Activated CD4-positive, alpha-beta T cell treated with anti-CD3 and anti-CD28 coated beads, Interleukin-2, Interleukin-4, amounts not matched to agents 100 ng/mL and 50 ng/mL, durations not matched to agents 16 hours and 8 hours (primary cell): ENCODE data around the gene SGPL1.
"Not testable (repeated sequence)": the region's sequence is repeated elsewhere in the genome, so short reads cannot be mapped to it uniquely, and the experiment has no call there.

ENCODE experiments used
- DNase-seq: peaks from one replicate; pipeline ENCODE4 v3.0.0-alpha.2; 2020; ENCODE audit warnings: low spot score

Gene SGPL1, protein sequence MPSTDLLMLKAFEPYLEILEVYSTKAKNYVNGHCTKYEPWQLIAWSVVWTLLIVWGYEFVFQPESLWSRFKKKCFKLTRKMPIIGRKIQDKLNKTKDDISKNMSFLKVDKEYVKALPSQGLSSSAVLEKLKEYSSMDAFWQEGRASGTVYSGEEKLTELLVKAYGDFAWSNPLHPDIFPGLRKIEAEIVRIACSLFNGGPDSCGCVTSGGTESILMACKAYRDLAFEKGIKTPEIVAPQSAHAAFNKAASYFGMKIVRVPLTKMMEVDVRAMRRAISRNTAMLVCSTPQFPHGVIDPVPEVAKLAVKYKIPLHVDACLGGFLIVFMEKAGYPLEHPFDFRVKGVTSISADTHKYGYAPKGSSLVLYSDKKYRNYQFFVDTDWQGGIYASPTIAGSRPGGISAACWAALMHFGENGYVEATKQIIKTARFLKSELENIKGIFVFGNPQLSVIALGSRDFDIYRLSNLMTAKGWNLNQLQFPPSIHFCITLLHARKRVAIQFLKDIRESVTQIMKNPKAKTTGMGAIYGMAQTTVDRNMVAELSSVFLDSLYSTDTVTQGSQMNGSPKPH

DNA sequence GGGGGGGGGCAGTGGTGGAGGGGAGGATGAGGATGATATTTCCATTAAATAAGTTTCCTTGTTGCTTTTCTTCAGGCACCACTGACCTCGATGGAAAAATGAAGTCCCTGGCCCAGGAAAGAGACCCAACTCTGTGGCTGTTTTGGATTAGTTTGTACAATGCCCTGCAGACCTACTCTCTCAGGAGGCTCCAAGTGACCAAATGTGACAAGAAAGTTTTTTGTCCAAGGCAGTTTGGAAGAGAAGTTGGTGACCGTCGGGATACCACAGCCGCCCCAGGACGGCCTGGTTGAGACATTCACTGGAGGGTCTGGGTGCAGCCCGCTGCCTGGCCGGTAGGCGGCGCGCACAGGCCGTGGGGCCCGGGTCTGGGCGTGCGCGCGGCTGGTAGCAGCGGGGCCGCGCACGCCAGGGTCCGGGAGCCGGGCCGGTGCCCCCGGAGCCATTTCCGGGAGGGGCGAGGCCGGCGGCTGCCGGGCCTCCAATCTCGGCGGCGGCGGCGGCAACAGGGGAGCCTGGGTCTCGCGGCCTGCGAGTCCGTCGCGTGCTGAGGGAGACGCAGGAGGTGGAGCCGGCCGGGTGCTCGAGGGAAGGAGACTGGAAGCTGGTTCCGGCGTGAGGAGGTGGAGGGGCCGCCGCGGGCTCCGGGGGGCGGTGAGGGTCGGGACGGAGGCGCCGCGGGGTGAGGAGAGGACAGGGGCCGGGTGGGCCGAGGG is at the start of gene SGPL1:
TSS of gene SGPL1 (plus strand) at position 445 of the 716 bp plus-strand sequence. CDS start 906 bp downstream, outside the sequence.
- peak; percentile 85 for DNase-seq

DNA sequence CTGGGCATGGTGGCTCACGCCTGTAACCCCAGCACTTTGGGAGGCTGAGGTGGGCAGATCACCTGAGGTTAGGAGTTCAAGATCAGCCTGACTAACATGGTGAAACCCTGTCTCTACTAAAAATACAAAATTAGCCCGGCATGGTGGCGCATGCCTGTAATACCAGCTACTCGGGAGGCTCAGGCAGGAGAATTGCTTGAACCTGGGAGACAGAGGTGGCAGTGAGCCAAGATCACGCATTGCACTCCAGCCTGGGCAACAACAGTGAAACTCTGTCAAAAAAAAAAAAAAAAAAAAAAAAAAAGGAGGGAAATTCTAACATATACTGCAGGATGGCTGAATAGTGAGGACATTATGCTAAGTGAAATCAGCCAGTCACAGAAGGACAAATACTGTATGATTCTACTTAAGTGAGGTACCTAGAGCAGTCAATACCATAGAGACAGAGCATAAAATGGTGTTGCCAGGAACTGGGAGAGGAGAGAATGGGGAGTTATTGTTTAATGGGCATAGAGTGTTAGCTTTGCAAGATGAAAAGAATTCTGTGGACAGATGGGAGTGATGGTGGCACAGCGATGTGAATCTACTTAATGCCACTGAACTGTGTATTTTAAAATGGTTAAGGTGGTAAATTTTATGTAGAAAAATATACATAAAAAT is 47.6 kb upstream of the SGPL1 start:
- DNase-seq, result not testable (repeated sequence)

DNA sequence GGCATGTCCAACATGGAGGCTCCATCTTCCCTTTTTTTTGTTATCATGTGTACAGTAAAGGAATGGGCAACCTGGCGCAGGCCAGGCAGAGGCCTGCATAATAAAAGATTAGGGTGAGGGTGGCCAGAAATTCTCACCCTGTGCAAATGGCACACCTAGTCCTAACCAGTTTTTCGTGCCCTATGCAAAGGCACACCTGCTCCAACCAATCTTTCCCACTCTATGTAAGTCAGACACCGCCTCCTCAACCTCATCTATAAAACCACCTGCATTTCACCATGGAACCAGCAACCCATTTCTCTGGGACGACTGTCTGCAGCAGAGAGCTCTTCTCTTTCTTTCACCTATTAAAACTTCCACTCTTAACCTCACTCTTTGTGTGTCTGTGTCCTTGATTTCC is 46.6 kb upstream of the SGPL1 start:
- no peak for DNase-seq

DNA sequence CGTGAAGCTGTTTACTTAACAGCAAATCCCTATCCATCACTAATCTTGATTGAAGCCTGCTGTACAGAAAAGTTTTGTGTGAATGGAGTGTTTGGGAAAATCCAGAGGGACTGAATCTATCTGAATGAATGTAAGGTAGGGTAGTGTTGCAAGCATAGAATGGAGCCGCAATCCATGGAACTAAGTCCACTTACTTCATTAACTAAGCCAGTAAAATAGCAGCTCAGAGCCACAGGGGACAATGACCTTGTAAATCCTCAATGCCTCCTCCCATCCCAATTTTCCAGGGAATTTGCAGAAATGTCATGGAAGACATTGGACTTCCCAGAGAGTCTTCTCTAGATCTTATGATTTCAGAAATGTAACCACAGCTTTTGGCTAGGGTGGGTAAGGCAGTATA is 45.7 kb upstream of the SGPL1 start:
- no peak for DNase-seq

DNA sequence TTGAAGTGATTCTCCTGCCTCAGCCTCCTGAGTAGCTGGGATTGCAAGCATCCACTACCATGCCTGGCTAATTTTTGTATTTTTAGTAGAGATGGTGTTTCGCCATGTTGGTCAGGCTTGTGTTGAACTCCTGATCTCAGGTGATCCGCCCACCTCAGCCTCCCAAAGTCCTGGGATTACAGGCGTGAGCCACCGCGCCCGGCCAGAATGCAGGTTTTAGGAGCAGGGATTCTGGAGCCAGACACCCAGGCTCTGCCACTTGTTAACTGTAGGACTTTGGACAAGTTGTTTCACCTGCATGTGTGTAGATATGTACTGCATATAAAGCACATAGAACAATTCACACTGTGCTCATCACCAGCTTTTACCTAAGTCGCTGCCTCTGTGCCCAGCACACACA is 45.2 kb upstream of the SGPL1 start:
- not testable (repeated sequence) for DNase-seq

DNA sequence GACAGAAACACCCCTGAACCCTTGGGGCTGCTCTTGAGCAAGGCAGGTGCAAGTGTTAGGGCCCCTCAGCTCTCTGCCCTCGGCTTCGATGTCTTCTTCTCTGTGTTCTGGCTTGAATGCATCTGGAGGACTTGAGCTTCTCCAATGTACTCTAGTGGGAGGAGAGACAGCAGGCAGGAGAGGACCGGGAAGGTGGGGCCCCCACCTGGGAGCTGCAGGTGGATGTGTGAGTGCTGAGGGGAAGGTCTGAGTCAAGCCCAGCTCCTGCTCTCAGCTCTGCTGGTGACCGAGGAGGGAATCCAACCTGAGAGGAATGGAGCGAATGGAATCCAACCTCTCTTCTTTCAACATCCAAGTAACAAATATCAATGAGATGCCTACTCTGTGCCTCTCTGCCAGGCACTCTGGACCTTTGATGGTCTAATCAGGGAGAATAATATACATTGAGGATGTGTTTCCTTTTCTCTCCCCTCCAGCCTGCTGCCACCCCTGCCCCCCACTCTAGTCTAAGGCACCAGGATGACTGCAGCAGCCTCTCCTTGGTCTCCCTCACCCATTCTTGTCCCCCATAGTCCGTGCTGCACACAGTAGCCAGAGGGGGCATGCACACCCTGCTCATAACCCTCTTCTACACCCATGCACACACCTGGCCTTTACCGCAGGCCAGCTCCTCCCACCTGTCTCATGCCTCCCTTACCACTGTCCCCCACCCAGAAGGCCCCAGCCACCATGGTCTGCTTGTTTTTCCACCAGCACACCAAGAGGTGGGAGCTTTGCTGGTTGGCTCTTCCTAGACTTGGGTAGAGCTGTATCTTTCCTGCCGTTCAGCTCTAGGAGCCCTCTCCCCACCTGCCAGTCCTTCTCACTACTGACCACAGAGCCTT is 44.2 kb upstream of the SGPL1 start:
- DNase-seq, result no peak

DNA sequence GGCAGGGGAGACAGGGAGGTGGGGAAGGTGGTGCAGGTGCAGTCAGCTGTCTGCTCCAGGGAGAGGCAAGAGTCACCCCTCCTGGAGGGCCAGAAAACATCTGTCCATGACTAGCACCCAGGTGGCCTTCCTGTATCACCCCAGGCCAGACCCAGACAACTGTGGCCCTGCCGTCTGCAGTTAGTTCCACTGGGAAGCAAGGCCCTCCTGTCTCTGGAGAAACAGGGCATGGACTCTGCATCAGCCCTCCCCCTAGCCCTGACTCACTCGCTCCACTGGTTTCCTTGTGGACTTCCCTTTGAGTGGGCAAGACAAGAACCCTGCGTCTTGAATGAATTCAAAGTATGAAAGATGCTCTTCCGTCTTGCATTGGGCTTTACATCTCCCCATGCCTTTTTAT is 43.1 kb upstream of the SGPL1 start:
- DNase-seq, result no peak

DNA sequence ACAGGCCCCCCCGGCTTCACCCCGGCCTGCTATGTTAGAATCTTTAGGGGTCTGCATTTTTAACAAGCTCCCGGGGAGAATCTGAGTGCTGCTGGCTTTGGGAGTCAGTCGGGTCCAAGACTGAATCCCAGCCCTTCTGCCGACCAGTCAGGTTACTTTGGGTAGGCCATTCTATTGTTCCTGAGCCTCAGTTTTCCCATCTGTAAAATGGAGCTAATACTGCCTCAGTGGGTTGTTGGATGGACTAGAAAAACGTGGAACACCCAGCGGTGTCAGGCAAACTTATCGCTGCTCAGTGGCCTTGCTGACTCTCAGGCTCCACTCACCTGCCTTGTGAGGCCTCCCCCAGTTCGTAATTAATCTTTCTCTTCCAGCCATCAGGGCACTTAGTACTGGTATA is 42.3 kb upstream of the SGPL1 start:
- DNase-seq, result no peak

DNA sequence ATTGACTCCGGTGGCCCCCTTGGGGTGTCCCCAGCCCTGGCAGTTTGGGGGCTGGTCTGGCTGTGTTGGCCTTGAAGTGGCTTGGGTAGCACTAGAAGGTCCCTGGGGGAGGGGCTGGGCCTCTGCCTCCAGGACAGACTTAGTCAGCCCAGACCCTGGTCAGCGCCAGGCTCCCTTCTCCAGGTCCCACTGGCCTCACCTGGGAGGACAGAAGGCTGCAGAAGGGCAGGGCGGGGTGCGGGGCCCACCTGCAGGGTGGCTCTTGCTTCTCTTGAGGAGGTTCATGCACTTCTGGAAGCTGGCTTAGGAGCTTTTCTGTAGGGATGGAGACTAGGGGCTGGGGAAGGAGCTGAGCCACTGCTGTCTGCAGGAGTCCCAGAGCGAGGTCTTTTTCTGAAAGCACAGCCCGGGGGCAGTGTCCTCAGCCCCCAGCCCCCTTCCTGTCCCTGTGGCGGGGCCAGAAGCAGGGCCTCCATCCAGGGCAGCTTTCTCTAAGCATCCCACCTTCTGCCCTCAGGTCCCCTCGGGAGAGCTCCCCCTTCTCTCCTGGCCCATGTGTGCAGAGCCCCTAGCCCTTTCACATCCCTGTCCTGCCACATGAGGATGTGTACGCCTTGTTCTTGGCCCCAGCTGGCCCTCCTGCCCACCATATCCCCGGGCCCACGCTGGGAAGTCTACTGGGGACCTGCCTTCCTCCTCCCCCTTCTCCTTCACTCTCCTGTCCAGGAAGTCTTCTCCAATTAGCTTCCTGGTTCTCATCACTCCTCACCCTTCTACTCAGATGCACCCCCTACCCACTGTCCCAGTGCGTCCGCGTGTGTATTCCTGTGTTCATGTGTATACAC is 41.6 kb upstream of the SGPL1 start:
- DNase-seq, result no peak

DNA sequence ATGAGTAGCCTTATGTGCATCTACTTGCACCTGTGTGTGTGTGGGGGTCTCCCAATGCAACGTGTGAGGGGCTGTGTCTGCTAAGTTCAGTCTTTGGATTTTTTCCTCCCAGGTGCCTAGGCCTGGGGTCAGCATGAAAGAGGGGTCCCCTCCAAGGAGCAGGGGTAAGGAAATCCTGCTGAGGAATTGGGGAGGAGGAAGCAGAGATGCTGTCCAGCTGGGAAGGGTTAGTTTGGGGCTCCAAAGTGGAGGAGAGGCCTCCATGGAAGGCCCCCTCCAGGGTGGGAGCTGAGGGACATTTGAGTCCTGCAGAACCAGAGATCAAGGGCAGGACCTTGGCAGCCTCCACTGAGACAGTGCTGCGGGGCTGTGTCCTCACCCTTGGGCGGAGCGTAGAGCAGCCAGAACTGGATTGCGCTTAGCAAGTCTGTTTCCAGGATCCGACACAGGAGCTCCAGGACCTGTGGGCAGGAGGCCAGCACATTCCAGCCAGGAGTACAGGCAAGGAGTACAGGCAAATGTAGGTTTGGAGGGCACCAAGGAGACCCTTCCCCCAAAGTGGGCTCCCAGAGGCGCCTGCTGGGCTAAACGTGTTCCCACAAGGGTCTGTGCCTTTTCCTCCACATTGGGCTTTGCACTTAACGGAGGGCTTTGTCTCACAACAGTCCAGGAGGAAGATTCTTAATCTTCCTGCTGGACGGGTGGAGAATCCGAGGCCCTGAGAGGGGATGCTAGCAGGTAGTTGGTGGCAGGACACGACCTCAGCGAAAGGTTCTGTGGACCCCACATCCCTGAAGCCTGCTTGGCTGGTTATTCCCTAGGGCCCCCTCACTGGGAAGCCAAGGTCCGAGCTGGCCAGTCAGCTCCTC is 40.7 kb upstream of the SGPL1 start:
- DNase-seq, result no peak

DNA sequence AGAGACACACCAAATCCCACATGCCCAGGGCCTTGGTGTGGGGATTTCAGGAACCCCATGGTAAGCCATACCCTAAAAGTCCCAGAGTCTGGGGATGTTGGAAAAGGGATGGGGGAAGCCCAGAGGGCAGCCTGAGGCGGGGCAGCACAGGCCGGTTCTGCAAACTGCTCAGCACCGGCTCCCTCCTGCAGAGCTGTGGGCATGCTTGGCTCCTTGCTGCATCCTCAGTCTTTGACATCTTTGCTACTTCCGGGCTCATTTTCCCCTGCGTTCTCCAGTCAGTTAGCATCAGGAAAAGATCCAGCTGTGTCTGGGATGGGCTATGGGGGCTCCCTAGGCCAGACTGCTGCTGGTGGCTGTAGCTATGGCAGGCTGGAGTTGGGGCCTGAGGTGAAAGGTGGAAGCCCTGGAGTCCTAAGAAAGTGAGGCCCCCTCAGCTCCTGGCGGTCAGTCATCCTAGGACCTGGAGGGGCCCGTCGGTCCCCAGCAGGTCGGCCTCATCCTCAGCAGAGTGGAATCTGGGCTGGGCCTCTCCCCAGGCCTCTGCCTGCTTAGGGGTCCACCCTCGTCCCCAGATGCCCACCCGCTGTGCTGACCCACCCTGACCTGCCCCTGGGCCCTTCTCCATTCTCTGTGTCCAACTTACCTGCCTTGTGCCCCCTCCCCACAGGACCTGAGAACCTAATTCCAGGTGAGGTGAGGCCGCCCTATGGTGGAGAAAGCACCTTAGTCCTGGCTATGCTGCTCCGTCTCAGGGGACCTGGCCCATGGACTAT is 39.9 kb upstream of the SGPL1 start:
- DNase-seq, result no peak

DNA sequence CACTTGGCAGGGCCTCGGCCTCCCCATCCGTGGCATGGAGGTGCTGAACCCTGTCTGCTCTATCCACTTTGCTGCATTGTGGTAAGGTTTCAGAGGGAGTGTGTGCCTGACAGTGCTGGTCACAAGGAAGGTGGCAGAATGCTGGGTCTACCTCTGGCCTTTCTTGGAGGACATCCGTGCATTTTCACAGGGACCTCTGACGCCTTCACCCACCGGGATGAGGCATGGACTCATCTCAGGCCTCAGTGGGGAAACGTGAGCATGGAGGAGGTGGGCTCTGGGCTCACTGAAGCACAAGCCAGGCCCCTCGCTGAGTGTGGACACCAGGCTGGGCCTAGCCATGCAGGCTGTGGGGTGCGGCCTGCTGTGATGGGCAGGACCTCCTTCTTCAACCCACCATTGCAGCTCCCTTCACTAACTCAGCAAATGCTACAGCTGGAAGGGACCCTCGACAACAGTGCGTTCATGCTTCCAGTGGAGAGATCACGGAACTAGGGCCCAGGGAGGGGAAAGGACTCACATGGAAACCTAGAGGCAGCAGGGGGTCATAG is 39.2 kb upstream of the SGPL1 start:
- no peak for DNase-seq

DNA sequence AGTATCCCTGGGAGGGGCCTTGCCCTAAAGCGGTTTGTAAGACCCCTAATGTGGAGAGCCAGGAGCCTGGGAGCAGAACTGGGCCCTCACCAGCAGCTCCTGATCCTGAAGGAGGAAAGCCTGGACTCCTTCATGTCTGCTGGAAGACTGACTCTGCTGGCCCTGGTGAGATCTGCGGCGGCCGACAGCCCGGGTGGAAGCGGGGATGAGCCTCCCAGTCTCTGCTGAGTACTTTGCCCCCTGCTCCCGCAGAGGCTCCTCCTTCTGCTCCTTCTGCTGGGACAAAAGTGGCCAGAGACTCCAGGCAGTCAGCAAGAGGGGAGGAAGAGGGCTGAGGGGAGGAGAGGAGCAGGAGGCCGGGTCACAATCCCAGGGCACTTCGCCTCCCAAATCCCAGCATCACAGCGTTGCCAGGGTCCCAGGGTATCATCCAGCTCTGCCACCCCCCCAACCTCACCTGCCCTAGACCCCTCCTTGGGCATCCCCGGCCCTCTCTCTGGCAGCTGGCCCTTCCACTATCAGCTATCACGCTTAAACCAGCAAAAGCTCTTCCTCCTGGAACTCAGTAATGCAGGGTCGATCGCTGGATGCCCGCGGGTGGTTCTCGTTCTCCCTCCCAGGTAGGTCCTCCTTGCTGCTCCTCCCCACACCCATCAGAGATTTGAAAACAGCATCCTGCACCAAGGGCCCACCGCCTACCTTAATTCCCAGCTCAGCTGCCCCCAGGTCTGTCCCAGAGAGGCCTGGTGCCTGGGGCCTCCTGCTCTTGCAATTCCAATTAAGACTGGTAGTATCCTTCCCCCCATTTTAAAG is 38.5 kb upstream of the SGPL1 start:
- DNase-seq, result no peak

DNA sequence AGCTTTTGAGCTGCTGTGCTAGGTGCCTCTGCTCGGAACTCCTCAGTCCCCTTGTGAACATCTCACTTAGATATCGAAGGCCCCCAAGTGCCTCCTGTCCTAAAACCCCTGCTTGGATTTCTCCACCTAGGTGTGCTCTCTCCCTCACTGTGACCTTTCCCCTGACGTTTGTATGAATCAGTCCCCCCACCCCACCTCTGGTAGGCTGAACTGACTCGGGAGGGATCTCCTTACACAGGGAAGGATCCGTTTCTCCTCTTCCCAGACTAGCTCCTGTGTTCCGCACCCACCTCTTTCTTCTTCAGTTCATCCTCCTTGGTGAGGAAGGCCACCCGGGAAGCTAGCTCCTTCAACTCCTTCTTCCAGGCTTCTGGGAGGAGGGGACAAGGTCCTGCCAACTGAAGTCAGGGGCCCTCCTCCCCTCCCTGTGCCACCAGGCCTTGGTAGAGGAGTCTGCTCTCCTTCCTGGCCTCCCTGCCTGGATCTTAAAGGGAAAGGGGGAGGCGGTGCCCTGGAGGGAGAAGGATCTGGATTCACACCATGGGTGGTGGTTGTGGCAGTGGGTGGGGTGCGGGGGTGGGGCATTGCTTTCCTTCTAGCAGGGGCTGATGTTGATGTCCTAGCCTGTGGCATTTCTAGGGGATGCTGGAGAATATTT is 37.4 kb upstream of the SGPL1 start:
- no peak for DNase-seq

DNA sequence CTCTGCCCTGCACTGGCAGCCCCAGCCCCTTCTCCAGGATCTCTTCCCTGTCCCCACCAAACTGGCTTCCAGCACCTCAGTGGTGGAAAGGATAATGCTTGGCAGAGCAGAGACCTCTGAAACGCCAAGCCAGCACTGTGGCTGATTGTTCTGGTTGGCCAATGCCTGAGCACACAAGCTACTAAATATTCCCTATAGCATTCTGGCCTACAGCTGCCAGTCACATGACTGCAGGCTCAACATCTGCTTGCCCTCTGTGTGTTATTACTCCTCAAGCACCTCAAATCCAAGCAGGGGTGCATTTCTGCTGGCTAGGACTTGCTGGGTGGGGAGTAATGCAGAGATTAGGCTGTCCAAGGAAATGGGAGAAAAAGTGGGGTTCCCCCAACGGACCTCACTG is 36.7 kb upstream of the SGPL1 start:
- DNase-seq, result no peak

DNA sequence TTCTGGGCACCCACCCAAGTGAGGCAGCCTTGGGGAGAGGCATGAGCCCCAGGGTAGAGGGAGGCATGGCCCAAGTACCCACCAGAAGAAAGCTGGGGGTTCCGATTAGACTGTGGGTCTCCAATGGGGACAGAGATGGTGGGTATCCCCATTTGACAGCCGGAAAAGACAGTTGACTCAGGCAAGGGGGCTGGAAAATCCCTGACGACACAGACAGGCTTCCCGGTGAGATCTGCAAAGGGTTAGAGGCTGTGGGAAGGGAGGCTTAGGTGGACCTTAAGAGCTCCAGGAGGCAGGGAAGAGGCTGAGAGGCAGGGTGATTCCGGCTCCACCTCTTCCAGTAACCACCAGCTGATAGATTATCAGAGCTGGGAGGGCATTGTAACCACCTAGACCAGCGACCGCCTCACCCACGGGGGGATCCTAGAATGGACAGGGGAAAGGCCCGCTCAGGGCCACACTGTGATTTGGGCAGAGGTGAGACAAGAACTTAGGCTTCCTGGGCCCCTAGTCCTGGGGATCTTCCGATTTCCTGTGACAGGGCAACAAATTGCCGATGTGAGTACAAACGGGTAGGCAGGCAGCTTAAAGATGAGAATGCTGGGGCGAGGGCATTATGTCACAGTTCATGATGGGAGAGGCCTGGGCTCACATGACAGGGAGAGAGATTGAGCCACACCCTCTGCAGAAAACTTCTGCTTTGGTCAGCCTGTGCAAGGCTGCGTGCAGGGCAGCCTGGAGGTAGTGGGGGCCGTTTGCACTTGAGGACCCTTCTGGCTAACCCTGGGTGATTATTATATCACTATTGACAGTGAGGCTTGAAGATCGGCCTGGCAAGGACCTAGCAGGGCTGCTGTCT is 36.0 kb upstream of the SGPL1 start:
- no peak for DNase-seq
